GM12864 (cell line): ENCODE data around the gene GRN.

Experiments
- DNase-seq: peaks from one replicate; pipeline ENCODE4 v3.0.0-alpha.2; 2011; ENCODE audit warnings: low read depth
- H3K4me3 ChIP-seq: 2 replicates; pipeline ENCODE4 v1.5.1; 2011; ENCODE audit warnings: mild to moderate bottlenecking, low read depth, low read length, control low read depth
- CTCF ChIP-seq: IDR thresholded peaks from 2 replicates; pipeline ENCODE4 v1.5.1; 2011; ENCODE audit warnings: low read depth, mild to moderate bottlenecking, moderate library complexity, low read length, control low read depth, inconsistent platforms; ENCODE audit errors: missing control alignments

GRN gene

GRCh38 chr17:44344939-44345453 lies at the start of gene GRN:
GRN (plus strand) TSS chr17:44345302; CDS start chr17:44349165, 3,863 bp downstream.
- H3K4me3 ChIP-seq = peak within 1 kb of the TSS; percentile 64
- no peak for TF ChIP-seq CTCF
- peak; percentile 92 for DNase-seq

GRCh38 chr17:44297975-44298374 lies 47.1 kb upstream of the GRN start:
- H3K4me3 ChIP-seq = no peak overlapping the region
- no peak for DNase-seq
- no peak for TF ChIP-seq CTCF

GRCh38 chr17:44304651-44305050 lies 40.5 kb upstream of the GRN start:
- no peak for DNase-seq
- no peak for TF ChIP-seq CTCF

GRCh38 chr17:44307387-44308186 lies 37.5 kb upstream of the GRN start:
- DNase-seq = no peak
- no peak for TF ChIP-seq CTCF
- H3K4me3 ChIP-seq = no peak overlapping the region

More at GRCh38 chr17:44304651-44305050, 40.5 kb upstream of the GRN start:
- no peak overlapping the region for H3K4me3 ChIP-seq

GRCh38 chr17:44308320-44308818 lies 36.7 kb upstream of the GRN start, which contains the start of gene RUNDC3A:
RUNDC3A (plus strand) TSS chr17:44308601; CDS start chr17:44308833, 232 bp downstream.
- no peak for DNase-seq
- TF ChIP-seq CTCF = no peak
- no peak within 1 kb of the TSS; the same call in 1 of the 2 replicates for H3K4me3 ChIP-seq

- H3K4me3 ChIP-seq = no peak overlapping the region
- no peak for DNase-seq
- no peak for TF ChIP-seq CTCF
Observed at GRCh38 chr17:44308865-44309264, 36.2 kb upstream of the GRN start.

- no peak for DNase-seq
- TF ChIP-seq CTCF = no peak
- no peak overlapping the region for H3K4me3 ChIP-seq
Observed at GRCh38 chr17:44309472-44309871, 35.6 kb upstream of the GRN start.
